Ovary (tissue), 3 donors: ENCODE data around the gene KRTAP10-5.

Experiments
- EP300 ChIP-seq: sonication (generic); formaldehyde crosslinking; IDR thresholded peaks from one replicate; pipeline ENCODE4 v1.6.1; 2017; ENCODE audit warnings: antibody characterized with exemption
- POLR2A ChIP-seq: fragments of 450-650 bp; IDR thresholded peaks from one replicate; pipeline ENCODE4 v1.6.1; 2017; ENCODE audit warnings: antibody characterized with exemption, mild to moderate bottlenecking, moderate library complexity
- TF ChIP-seq, protein P1 (sequence below), 3 donors: fragments of 450-650 bp in 2 of 3; fragments of 200-600 bp in 1 of 3; IDR thresholded peaks; one replicate each; pipeline versions ENCODE4 v1.5.1 to v1.8.0; 2016 to 2022; ENCODE audit warnings: antibody characterized with exemption in 3 of 3, mild to moderate bottlenecking in 1 of 3
- donor health status: DM: no; HTN: no; CAD: no.

DNA sequence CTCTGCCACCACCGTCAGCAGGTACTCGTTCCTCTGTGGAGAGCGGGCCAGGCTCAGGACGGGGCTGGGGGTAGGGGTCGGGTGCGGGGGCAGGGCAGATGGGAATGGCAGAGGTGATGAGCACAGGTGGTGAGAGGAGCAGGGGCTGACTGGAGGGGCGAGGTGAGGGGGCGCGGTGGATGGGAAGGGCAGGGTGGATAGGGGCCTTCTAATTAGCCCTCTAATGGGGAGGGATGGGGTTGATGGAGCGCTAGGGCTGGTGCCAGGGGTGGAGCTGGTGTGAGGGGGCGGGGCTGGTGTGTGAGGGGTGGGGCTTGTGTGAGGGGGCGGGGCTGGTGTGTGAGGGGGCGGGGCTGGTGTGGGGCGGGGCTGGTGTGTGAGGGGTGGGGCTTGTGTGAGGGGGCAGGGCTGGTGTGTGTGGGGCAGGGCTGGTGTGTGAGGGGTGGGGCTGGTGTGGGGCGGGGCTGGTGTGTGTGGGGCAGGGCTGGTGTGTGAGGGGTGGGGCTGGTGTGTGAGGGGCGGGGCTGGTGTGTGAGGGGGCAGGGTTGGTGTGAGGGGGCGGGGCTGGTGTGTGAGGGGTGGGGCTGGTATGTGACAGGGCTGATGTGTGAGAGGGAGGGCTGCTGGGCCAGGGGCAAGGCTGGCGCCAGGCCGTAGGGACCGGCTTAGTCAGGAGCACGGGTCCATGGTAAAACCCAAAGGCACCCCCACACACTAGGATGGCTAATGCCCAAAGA lies 46.3 kb downstream of the KRTAP10-5 start:
- TF ChIP-seq, protein P1, sequence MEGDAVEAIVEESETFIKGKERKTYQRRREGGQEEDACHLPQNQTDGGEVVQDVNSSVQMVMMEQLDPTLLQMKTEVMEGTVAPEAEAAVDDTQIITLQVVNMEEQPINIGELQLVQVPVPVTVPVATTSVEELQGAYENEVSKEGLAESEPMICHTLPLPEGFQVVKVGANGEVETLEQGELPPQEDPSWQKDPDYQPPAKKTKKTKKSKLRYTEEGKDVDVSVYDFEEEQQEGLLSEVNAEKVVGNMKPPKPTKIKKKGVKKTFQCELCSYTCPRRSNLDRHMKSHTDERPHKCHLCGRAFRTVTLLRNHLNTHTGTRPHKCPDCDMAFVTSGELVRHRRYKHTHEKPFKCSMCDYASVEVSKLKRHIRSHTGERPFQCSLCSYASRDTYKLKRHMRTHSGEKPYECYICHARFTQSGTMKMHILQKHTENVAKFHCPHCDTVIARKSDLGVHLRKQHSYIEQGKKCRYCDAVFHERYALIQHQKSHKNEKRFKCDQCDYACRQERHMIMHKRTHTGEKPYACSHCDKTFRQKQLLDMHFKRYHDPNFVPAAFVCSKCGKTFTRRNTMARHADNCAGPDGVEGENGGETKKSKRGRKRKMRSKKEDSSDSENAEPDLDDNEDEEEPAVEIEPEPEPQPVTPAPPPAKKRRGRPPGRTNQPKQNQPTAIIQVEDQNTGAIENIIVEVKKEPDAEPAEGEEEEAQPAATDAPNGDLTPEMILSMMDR (IDR thresholded peaks at IDR 0.05): no peak
- TF ChIP-seq EP300: no peak
- no peak for TF ChIP-seq POLR2A
